Activated CD8-positive, alpha-beta T cell treated with anti-CD3 and anti-CD28 coated beads for 36 hours (primary cell): Measurements from ENCODE around the gene ZC3HAV1. TPM values are rescaled to one million over a fixed set of nuclear protein-coding genes. Genes with fewer than 3 reads are reported as not detected.
"Not testable (repeated sequence)": the region's sequence is repeated elsewhere in the genome, so short reads cannot be mapped to it uniquely, and the experiment has no call there.

ENCODE experiments used
- ATAC-seq: fragments of 200-7000 bp; cut with Tn5 transposase; one replicate; pipeline ENCODE4 v1.10.0; 2021; ENCODE audit warnings: mild to moderate bottlenecking, moderate library complexity
- CTCF ChIA-PET: fragments of 350-600 bp; sonication (Branson Sonifier 250); formaldehyde crosslinking; loops from one replicate; lab custom pipeline; 2021; ENCODE audit warnings: antibody characterized with exemption; lab: Charles Lee
- POLR2A ChIA-PET: fragments of 350-600 bp; sonication (Branson Sonifier 250); formaldehyde crosslinking; loops from one replicate; lab custom pipeline; 2021; ENCODE audit warnings: antibody characterized with exemption; lab: Charles Lee
- DNase-seq: peaks from one replicate; pipeline ENCODE4 v3.0.0-alpha.2; 2020
- H3K27ac Mint-ChIP-seq: one replicate; pipeline ENCODE4 v1.8.0; 2021; ENCODE audit warnings: mild to moderate bottlenecking, mixed read lengths
- H3K27me3 Mint-ChIP-seq: one replicate; pipeline ENCODE4 v1.8.0; 2021; ENCODE audit warnings: mixed read lengths
- H3K36me3 Mint-ChIP-seq: one replicate; pipeline ENCODE4 v1.8.0; 2021; ENCODE audit warnings: low read depth, mixed read lengths
- H3K4me1 Mint-ChIP-seq: one replicate; pipeline ENCODE4 v1.8.0; 2021; ENCODE audit warnings: low read depth, mixed read lengths
- H3K4me3 Mint-ChIP-seq: one replicate; pipeline ENCODE4 v1.8.0; 2021; ENCODE audit warnings: mild to moderate bottlenecking, moderate library complexity, mixed read lengths
- H3K9me3 Mint-ChIP-seq: one replicate; pipeline ENCODE4 v1.8.0; 2021; ENCODE audit warnings: mixed read lengths
- intact Hi-C: fragments of 100-400 bp; cut with micrococcal nuclease; formaldehyde crosslinking; loops from one replicate; pipeline ENCODE4 v1.10.0; 2022
- total RNA-seq, 2 experiments: library from RNA; stranded (reverse); gene quantifications; one replicate each; pipeline ENCODE4 v1.2.3, GENCODE V29; 2021
- TF ChIP-seq, protein P1 (sequence below): fragments of 200-600 bp; IDR thresholded peaks from one replicate; pipeline ENCODE4 v1.8.0; 2022; ENCODE audit warnings: antibody characterized with exemption, mild to moderate bottlenecking

The ZC3HAV1 gene
- total RNA-seq, 2 experiments from 2014 or later = 125 to 128 TPM

DNA sequence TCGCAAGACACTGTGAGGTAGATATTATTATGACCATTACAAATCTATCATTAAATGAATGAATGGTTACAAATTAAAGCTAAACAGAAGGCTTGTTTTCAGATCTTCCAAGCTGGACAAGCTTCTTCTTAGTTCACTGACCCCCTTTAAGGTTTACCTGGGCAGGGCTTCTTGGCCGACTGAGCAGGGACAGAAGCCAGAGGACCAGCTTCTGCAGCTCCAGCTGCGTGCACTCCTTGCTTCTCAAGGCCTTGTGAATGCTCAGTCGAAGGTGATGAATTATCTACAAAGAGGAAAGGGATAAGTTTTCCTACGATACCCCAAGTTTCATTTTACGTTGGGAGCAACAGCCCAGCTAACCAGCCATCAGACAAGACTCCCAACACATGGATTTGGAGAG lies 83.0 kb downstream of the ZC3HAV1 start:
- no peak for DNase-seq
- TF ChIP-seq, protein P1, sequence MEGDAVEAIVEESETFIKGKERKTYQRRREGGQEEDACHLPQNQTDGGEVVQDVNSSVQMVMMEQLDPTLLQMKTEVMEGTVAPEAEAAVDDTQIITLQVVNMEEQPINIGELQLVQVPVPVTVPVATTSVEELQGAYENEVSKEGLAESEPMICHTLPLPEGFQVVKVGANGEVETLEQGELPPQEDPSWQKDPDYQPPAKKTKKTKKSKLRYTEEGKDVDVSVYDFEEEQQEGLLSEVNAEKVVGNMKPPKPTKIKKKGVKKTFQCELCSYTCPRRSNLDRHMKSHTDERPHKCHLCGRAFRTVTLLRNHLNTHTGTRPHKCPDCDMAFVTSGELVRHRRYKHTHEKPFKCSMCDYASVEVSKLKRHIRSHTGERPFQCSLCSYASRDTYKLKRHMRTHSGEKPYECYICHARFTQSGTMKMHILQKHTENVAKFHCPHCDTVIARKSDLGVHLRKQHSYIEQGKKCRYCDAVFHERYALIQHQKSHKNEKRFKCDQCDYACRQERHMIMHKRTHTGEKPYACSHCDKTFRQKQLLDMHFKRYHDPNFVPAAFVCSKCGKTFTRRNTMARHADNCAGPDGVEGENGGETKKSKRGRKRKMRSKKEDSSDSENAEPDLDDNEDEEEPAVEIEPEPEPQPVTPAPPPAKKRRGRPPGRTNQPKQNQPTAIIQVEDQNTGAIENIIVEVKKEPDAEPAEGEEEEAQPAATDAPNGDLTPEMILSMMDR = no peak
- ATAC-seq = no peak
- POLR2A ChIA-PET = interaction anchor here (1.2 kb wide), 1 partner anchor 11 kb away, joined by 4 read pairs; no protein-coding TSS in a partner anchor
- no peaks in the 10 kb centered on the region for H3K9me3 Mint-ChIP-seq
- CTCF ChIA-PET = interaction anchor here (0.7 to 3.0 kb wide), 4 partner anchors 10 to 140 kb away, joined by 3 to 14 read pairs (median 4); no protein-coding TSS in a partner anchor
- no peak overlapping the region for H3K27ac Mint-ChIP-seq
- peaks cover 2% of the 10 kb centered on the region for H3K4me1 Mint-ChIP-seq
- no peak overlapping the region for H3K4me3 Mint-ChIP-seq
- no peaks in the 10 kb centered on the region for H3K27me3 Mint-ChIP-seq
- intact Hi-C loops = no loop called here
- H3K36me3 Mint-ChIP-seq = peaks cover 56% of the 10 kb centered on the region

DNA sequence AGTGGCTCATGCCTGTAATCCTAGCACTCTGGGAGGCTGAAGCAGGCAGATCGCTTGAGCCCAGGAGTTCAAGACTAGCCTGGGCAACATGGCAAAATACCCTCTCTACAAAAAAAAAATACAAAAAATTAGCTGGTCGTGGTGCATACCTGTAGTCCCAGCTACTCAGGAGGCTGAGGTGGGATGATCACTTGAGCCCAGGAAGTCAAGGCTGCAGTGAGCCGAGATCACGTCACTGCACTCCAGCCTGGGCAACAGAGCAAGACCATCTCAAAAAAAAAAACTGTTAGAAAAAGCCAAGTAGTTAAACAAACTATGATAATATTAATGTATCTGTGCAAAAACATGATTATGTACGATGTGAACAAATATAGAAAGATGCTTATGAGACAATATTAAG lies 83.7 kb downstream of the ZC3HAV1 start:
- H3K4me1 Mint-ChIP-seq, H3K9me3 Mint-ChIP-seq, H3K27ac Mint-ChIP-seq, DNase-seq, H3K27me3 Mint-ChIP-seq, ATAC-seq, H3K4me3 Mint-ChIP-seq, intact Hi-C loops: not testable (repeated sequence)
- ChIA-PET CTCF (interaction anchor here (0.7 to 3.0 kb wide), 4 partner anchors 9 to 139 kb away, joined by 3 to 14 read pairs (median 4); no protein-coding TSS in a partner anchor), POLR2A (interaction anchor here (2.3 kb wide), 1 partner anchor 9 kb away, joined by 7 read pairs; the partner anchor contains the start of gene ZC3HAV1L)
- H3K36me3 Mint-ChIP-seq = peaks cover 53% of the 10 kb centered on the region

DNA sequence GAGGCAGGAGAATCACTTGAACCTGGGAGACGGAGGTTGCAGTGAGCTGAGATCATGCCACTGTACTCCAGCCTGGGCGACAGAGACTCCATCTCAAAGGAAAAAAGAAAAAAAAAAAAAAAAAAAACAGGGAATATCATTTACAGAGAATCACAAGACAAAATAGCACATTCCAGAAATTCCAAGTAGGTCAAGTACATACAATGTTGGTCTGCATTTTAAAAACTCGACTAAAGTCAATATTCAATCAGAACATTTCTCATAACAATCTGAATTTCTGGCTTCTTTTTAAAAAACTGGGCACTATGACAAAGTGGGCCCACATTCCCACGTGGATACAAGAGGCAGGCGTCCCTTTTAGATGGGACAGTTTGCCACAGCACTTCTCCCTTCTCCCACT lies 86.4 kb downstream of the ZC3HAV1 start:
- Mint-ChIP-seq H3K27ac (no peak overlapping the region), H3K9me3 (no peaks in the 10 kb centered on the region), H3K4me1 (no peaks in the 10 kb centered on the region), H3K36me3 (peaks cover 38% of the 10 kb centered on the region), H3K4me3 (no peak overlapping the region), H3K27me3 (no peaks in the 10 kb centered on the region)
- POLR2A ChIA-PET = interaction anchor here (2.3 kb wide), 1 partner anchor 12 kb away, joined by 10 read pairs; no protein-coding TSS in a partner anchor
- ATAC-seq = no peak
- TF ChIP-seq, protein P1 = no peak
- no peak for DNase-seq
- intact Hi-C loops = no loop called here
- CTCF ChIA-PET = interaction anchor here (0.9 kb wide), 1 partner anchor 52 kb away, joined by 3 read pairs; no protein-coding TSS in a partner anchor

DNA sequence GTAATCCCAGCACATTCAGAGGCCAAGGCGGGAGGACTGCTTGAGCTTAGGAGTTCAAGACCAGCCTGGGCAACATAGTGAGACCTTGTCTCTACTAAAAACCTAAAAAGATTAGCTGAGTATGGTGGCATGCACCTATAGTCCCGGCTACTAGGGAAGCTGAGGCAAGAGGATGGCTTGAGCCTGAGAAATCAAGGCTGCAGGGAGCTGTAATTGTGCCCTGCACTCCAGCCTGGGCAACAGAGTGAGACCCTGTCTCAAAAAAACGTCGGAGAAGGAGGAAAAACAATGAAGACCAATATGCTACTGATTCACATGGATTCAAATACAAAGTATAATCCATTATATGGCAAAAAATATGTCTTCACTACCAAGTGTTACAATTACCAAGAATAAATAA lies 87.2 kb downstream of the ZC3HAV1 start:
- no peak overlapping the region for H3K27ac Mint-ChIP-seq
- CTCF ChIA-PET = interaction anchor here (0.9 kb wide), 1 partner anchor 53 kb away, joined by 3 read pairs; no protein-coding TSS in a partner anchor

DNA sequence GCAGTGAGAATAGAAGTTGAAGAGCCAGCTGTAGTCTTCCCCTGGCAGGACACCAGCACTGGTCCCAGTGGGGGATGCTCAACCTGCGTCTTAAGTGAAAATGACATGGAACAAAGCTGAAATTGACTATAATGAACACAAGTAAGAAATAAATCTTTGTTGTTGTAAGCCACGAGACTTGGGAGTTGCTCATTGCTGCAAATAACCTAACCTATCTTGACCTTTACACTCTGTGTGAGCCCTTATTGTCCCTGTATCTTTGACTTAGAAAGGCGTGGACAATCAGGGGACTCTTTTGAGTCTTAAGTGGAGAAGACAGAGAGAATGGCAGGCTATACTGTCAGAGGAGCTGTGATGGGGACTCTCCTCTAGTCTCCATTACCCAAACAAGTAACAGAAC lies 90.6 kb downstream of the ZC3HAV1 start:
- POLR2A ChIA-PET = interaction anchor here (0.8 to 1.0 kb wide), 2 partner anchors 15 to 16 kb away, joined by 3 read pairs; no protein-coding TSS in a partner anchor
- ATAC-seq (no peak), DNase-seq (no peak)

More for the DNA sequence above, 87.2 kb downstream of the ZC3HAV1 start:
- H3K27me3 Mint-ChIP-seq = no peaks in the 10 kb centered on the region
- POLR2A ChIA-PET = interaction anchor here (2.3 kb wide), 1 partner anchor 13 kb away, joined by 10 read pairs; no protein-coding TSS in a partner anchor
- TF ChIP-seq, protein P1 = no peak
- H3K4me3 Mint-ChIP-seq = no peak overlapping the region
- DNase-seq (no peak), ATAC-seq (no peak)
- peaks cover 35% of the 10 kb centered on the region for H3K36me3 Mint-ChIP-seq
- H3K9me3 Mint-ChIP-seq = no peaks in the 10 kb centered on the region
- peaks cover 2% of the 10 kb centered on the region for H3K4me1 Mint-ChIP-seq
- intact Hi-C loops = no loop called here

More for the DNA sequence above, 90.6 kb downstream of the ZC3HAV1 start:
- Mint-ChIP-seq H3K4me3 (no peak overlapping the region), H3K9me3 (no peaks in the 10 kb centered on the region), H3K36me3 (peaks cover 19% of the 10 kb centered on the region), H3K27me3 (no peaks in the 10 kb centered on the region), H3K4me1 (peaks cover 6% of the 10 kb centered on the region), H3K27ac (no peak overlapping the region)
- CTCF ChIA-PET = interaction anchor here (1.1 to 3.0 kb wide), 5 partner anchors 18 to 132 kb away, joined by 3 to 24 read pairs (median 9); partner anchors contain the start of gene ZC3HAV1L
- TF ChIP-seq, protein P1 = no peak
- intact Hi-C loops = loop anchor here (10.0 kb wide), 1 partner anchor 326 kb away; the partner anchor contains the start of gene FMC1
